OCI-LY1 (cell line): Measurements from ENCODE around the gene GNB1L.

Experiments used
- CTCF ChIP-seq: fragments of 200-600 bp; sonication (generic), shearing (Covaris generic); IDR thresholded peaks from 2 replicates; pipeline ENCODE4 v1.5.1; 2017; ENCODE audit warnings: mild to moderate bottlenecking, antibody characterized with exemption, low read length, moderate library complexity, mixed read lengths
- EZH2 ChIP-seq: fragments of 200-600 bp; sonication (generic), shearing (Covaris generic); IDR thresholded peaks from 2 replicates; pipeline ENCODE4 v1.8.0; 2017; ENCODE audit warnings: borderline replicate concordance, mixed run types, mild to moderate bottlenecking, antibody characterized with exemption, low read length, moderate library complexity, mixed read lengths

- TF ChIP-seq CTCF (no peak), EZH2 (no peak)
Measured at GRCh38 chr22:19774628-19775027, 80.0 kb downstream of the GNB1L start.
